Hepatocyte (in vitro differentiated cells): Measurements from ENCODE around the gene MMRN2. TPM values are rescaled to one million over a fixed set of nuclear protein-coding genes. Genes with fewer than 3 reads are reported as not detected.

Experiments
- DNase-seq: peaks from one replicate; pipeline ENCODE4 v3.0.0-alpha.2; 2016; ENCODE audit warnings: low spot score
- H2AFZ ChIP-seq: fragments of 200-600 bp; sonication (generic); 2 replicates; pipeline ENCODE4 v1.6.0; 2016; ENCODE audit warnings: antibody characterized with exemption, mild to moderate bottlenecking
- H3K27ac ChIP-seq: fragments of 200-600 bp; sonication (generic); 2 replicates; pipeline ENCODE4 v1.5.1; 2016; ENCODE audit warnings: mild to moderate bottlenecking
- H3K27me3 ChIP-seq: fragments of 200-600 bp; sonication (generic); 2 replicates; pipeline ENCODE4 v1.6.1; 2016
- H3K36me3 ChIP-seq: fragments of 200-600 bp; sonication (generic); replicated peaks from 2 replicates; pipeline ENCODE4 v1.5.1; 2016; ENCODE audit warnings: low read depth; ENCODE audit not compliant: insufficient read depth
- H3K4me1 ChIP-seq: fragments of 200-600 bp; sonication (generic); 2 replicates; pipeline ENCODE4 v1.5.1; 2016; ENCODE audit warnings: mild to moderate bottlenecking, moderate library complexity; ENCODE audit not compliant: insufficient read depth
- H3K4me2 ChIP-seq: fragments of 200-600 bp; sonication (generic); 2 replicates; pipeline ENCODE4 v1.6.0; 2016
- H3K4me3 ChIP-seq: fragments of 200-600 bp; sonication (generic); 2 replicates; pipeline ENCODE4 v1.5.1; 2016; ENCODE audit warnings: mild to moderate bottlenecking
- H3K79me2 ChIP-seq: fragments of 200-600 bp; sonication (generic); 2 replicates; pipeline ENCODE4 v1.6.0; 2017; ENCODE audit warnings: mild to moderate bottlenecking
- H3K9me2 ChIP-seq: fragments of 200-600 bp; sonication (generic); replicated peaks from 2 replicates; pipeline ENCODE4 v1.6.0; 2017; ENCODE audit warnings: mild to moderate bottlenecking; ENCODE audit not compliant: insufficient read depth
- H3K9me3 ChIP-seq: fragments of 200-600 bp; sonication (generic); 2 replicates; pipeline ENCODE4 v1.5.1; 2016; ENCODE audit warnings: low read depth, mild to moderate bottlenecking
- H4K20me1 ChIP-seq: fragments of 200-600 bp; sonication (generic); 2 replicates; pipeline ENCODE4 v1.6.0; 2016; ENCODE audit warnings: mild to moderate bottlenecking; ENCODE audit not compliant: insufficient read depth, poor library complexity, severe bottlenecking
- CTCF ChIP-seq: fragments of 200-600 bp; sonication (generic); IDR thresholded peaks from 2 replicates; pipeline ENCODE4 v1.5.1; 2016; ENCODE audit warnings: antibody characterized with exemption, mild to moderate bottlenecking; ENCODE audit not compliant: poor library complexity
- EZH2 ChIP-seq: fragments of 200-600 bp; sonication (generic); IDR thresholded peaks from 2 replicates; pipeline ENCODE4 v1.6.1; 2016; ENCODE audit warnings: antibody characterized with exemption, mild to moderate bottlenecking, borderline replicate concordance
- EZH2phosphoT487 ChIP-seq: fragments of 200-600 bp; sonication (generic); IDR thresholded peaks from one replicate; pipeline ENCODE4 v1.6.1; 2018; ENCODE audit warnings: antibody characterized with exemption, mild to moderate bottlenecking, low read depth, moderate library complexity; ENCODE audit not compliant: unreplicated experiment, severe bottlenecking
- WGBS: methylation state at CpG from one replicate; pipeline ENCODE4 v1.1.6; 2016; ENCODE audit warnings: low lambda C conversion rate; ENCODE audit errors: missing lambda C conversion rate; 5-methylcytosine and 5-hydroxymethylcytosine counted together
- polyA plus RNA-seq: library from polyadenylated mRNA; unstranded; fragments of >200 nt; fragmentation: Nextera tagmentation; extraction: Ambion mirVana; gene quantifications from 2 replicates; pipeline ENCODE4 v1.2.1, GENCODE V29; 2016
- total RNA-seq: library from RNA; depleted of rRNA; stranded (reverse); fragments of >200 nt; gene quantifications from 2 replicates; pipeline ENCODE4 v1.2.3, GENCODE V29; 2014

Gene MMRN2
- total and polyA plus RNA-seq, 2 experiments from 2014 or later: 1.9 to 2.2 TPM

GRCh38 chr10:86899670-86900276, 57.6 kb downstream of the MMRN2 start:
- no peaks in the 10 kb centered on the region for H4K20me1 ChIP-seq
- no peak overlapping the region for H2AFZ ChIP-seq
- H3K9me2 ChIP-seq: no peaks in the 10 kb centered on the region
- no peak overlapping the region for H3K4me2 ChIP-seq
- WGBS: 21% methylated on average over 9 of the region's 9 CpGs
- peaks cover 13% of the 10 kb centered on the region for H3K4me1 ChIP-seq
- no peak overlapping the region for H3K27ac ChIP-seq
- H3K27me3 ChIP-seq: no peaks in the 10 kb centered on the region
- no peak overlapping the region for H3K4me3 ChIP-seq
- no peaks in the 10 kb centered on the region for H3K36me3 ChIP-seq
- no peaks in the 10 kb centered on the region for H3K9me3 ChIP-seq
- peak; percentile 82 for DNase-seq
- no peaks in the 10 kb centered on the region for H3K79me2 ChIP-seq
- TF ChIP-seq EZH2: no peak
- peak; percentile 86 for TF ChIP-seq CTCF

- Histone ChIP-seq H3K9me2 (no peaks in the 10 kb centered on the region), H3K4me3 (no peak overlapping the region), H3K36me3 (no peaks in the 10 kb centered on the region), H3K9me3 (no peaks in the 10 kb centered on the region), H4K20me1 (no peaks in the 10 kb centered on the region), H3K79me2 (no peaks in the 10 kb centered on the region), H3K27me3 (no peaks in the 10 kb centered on the region), H2AFZ (no peak overlapping the region), H3K4me2 (no peak overlapping the region), H3K4me1 (peaks cover 13% of the 10 kb centered on the region), H3K27ac (no peak overlapping the region)
- 74% methylated on average over 6 of the region's 6 CpGs for WGBS
- TF ChIP-seq EZH2 (no peak), EZH2phosphoT487 (no peak), CTCF (no peak)
- no peak for DNase-seq
Measured at GRCh38 chr10:86899132-86899531, 58.3 kb downstream of the MMRN2 start.

- H3K27me3 ChIP-seq: no peaks in the 10 kb centered on the region
- H3K36me3 ChIP-seq: no peaks in the 10 kb centered on the region
- H2AFZ ChIP-seq: no peak overlapping the region
- H4K20me1 ChIP-seq: no peaks in the 10 kb centered on the region
- H3K27ac ChIP-seq: no peak overlapping the region
- TF ChIP-seq EZH2phosphoT487: no peak
- no peak for TF ChIP-seq EZH2
- TF ChIP-seq CTCF: no peak
- H3K9me3 ChIP-seq: no peaks in the 10 kb centered on the region
- H3K4me1 ChIP-seq: peaks cover 13% of the 10 kb centered on the region
- DNase-seq: no peak
- H3K4me2 ChIP-seq: no peak overlapping the region
- H3K4me3 ChIP-seq: no peak overlapping the region
- no peaks in the 10 kb centered on the region for H3K9me2 ChIP-seq
- WGBS: 85% methylated on average over 4 of the region's 4 CpGs
- no peaks in the 10 kb centered on the region for H3K79me2 ChIP-seq
Measured at GRCh38 chr10:86898511-86898910, 58.9 kb downstream of the MMRN2 start.
